SK-N-SH treated with all-trans-retinoic acid at 6 μM for 48 hours (cell line): Measurements from ENCODE around the gene AGPS.
"Not testable (repeated sequence)": the region's sequence is repeated elsewhere in the genome, so short reads cannot be mapped to it uniquely, and the experiment has no call there.

Source experiments
- ATAC-seq: fragments of 200-7000 bp; cut with Tn5 transposase; 3 replicates; pipeline ENCODE4 v1.9.1; 2020; ENCODE audit warnings: mild to moderate bottlenecking, moderate library complexity
- ARNTL ChIP-seq: fragments of 450-650 bp; formaldehyde crosslinking; IDR thresholded peaks from 2 replicates; pipeline ENCODE4 v1.5.0; 2020; ENCODE audit warnings: low read depth, mild to moderate bottlenecking, moderate library complexity, borderline replicate concordance
- BACH2 ChIP-seq: fragments of 250-450 bp; sonication (Bioruptor Pico); IDR thresholded peaks from 2 replicates; pipeline ENCODE4 v1.9.0; 2021; ENCODE audit warnings: mild to moderate bottlenecking, borderline replicate concordance
- ESRRG ChIP-seq: fragments of 250-450 bp; sonication (Bioruptor Pico); IDR thresholded peaks from 2 replicates; pipeline ENCODE4 v1.6.1; 2021; ENCODE audit warnings: mild to moderate bottlenecking
- GLIS3 ChIP-seq: fragments of 250-450 bp; sonication (Bioruptor Pico); IDR thresholded peaks from 2 replicates; pipeline ENCODE4 v1.5.0; 2020; ENCODE audit warnings: mild to moderate bottlenecking, moderate library complexity
- ISL1 ChIP-seq: fragments of 250-450 bp; sonication (Bioruptor Pico); IDR thresholded peaks from 2 replicates; pipeline ENCODE4 v2.1.2; 2022; ENCODE audit warnings: mild to moderate bottlenecking, moderate library complexity
- OSR1 ChIP-seq: fragments of 250-450 bp; sonication (Bioruptor Pico); IDR thresholded peaks from 2 replicates; pipeline ENCODE4 v1.8.0; 2022; ENCODE audit warnings: moderate library complexity, mild to moderate bottlenecking, inconsistent platforms
- RARB ChIP-seq: fragments of 250-450 bp; sonication (Bioruptor Pico); IDR thresholded peaks from 2 replicates; pipeline ENCODE4 v1.8.0; 2021; ENCODE audit warnings: mild to moderate bottlenecking, moderate library complexity
- SNAI2 ChIP-seq: fragments of 250-450 bp; sonication (Bioruptor Pico); IDR thresholded peaks from 2 replicates; pipeline ENCODE4 v1.5.0; 2020; ENCODE audit warnings: mild to moderate bottlenecking, moderate library complexity
- TCF4 ChIP-seq: fragments of 250-450 bp; sonication (Bioruptor Pico); IDR thresholded peaks from 2 replicates; pipeline ENCODE4 v1.8.0; 2021; ENCODE audit warnings: mild to moderate bottlenecking, moderate library complexity, borderline replicate concordance
- TOX ChIP-seq: fragments of 250-450 bp; sonication (Bioruptor Pico); IDR thresholded peaks from 2 replicates; pipeline ENCODE4 v1.8.0; 2021; ENCODE audit warnings: mild to moderate bottlenecking, moderate library complexity, borderline replicate concordance
- ZC3H10 ChIP-seq: fragments of 250-450 bp; sonication (Bioruptor Pico); IDR thresholded peaks from 2 replicates; pipeline ENCODE4 v1.5.1; 2021; ENCODE audit warnings: mild to moderate bottlenecking, moderate library complexity
- ZFP3 ChIP-seq: fragments of 250-450 bp; sonication (Bioruptor Pico); IDR thresholded peaks from 2 replicates; pipeline ENCODE4 v1.5.0; 2020; ENCODE audit warnings: mild to moderate bottlenecking, moderate library complexity
- ZFP30 ChIP-seq: fragments of 450-650 bp; formaldehyde crosslinking; IDR thresholded peaks from 2 replicates; pipeline ENCODE4 v1.5.0; 2022; ENCODE audit warnings: mild to moderate bottlenecking, moderate library complexity
- ZNF8 ChIP-seq: fragments of 450-650 bp; formaldehyde crosslinking; IDR thresholded peaks from 2 replicates; pipeline ENCODE4 v1.5.0; 2020; ENCODE audit warnings: mild to moderate bottlenecking, moderate library complexity
- TF ChIP-seq, protein P1 (sequence below): fragments of 250-450 bp; sonication (Bioruptor Pico); IDR thresholded peaks from 2 replicates; pipeline ENCODE4 v1.5.1; 2021; ENCODE audit warnings: mild to moderate bottlenecking, moderate library complexity
- TF ChIP-seq, protein P2 (sequence below): fragments of 250-450 bp; sonication (Bioruptor Pico); IDR thresholded peaks from 2 replicates; pipeline ENCODE4 v1.5.0; 2020; ENCODE audit warnings: mild to moderate bottlenecking, moderate library complexity
- TF ChIP-seq, protein P3 (sequence below): fragments of 250-450 bp; sonication (Bioruptor Pico); IDR thresholded peaks from 2 replicates; pipeline ENCODE4 v1.8.0; 2020; ENCODE audit warnings: mild to moderate bottlenecking, moderate library complexity, borderline replicate concordance
- TF ChIP-seq, protein P4 (sequence below): fragments of 250-450 bp; sonication (Bioruptor Pico); IDR thresholded peaks from 2 replicates; pipeline ENCODE4 v1.8.0; 2021; ENCODE audit warnings: low read depth, mild to moderate bottlenecking, moderate library complexity, borderline replicate concordance

Gene AGPS

DNA sequence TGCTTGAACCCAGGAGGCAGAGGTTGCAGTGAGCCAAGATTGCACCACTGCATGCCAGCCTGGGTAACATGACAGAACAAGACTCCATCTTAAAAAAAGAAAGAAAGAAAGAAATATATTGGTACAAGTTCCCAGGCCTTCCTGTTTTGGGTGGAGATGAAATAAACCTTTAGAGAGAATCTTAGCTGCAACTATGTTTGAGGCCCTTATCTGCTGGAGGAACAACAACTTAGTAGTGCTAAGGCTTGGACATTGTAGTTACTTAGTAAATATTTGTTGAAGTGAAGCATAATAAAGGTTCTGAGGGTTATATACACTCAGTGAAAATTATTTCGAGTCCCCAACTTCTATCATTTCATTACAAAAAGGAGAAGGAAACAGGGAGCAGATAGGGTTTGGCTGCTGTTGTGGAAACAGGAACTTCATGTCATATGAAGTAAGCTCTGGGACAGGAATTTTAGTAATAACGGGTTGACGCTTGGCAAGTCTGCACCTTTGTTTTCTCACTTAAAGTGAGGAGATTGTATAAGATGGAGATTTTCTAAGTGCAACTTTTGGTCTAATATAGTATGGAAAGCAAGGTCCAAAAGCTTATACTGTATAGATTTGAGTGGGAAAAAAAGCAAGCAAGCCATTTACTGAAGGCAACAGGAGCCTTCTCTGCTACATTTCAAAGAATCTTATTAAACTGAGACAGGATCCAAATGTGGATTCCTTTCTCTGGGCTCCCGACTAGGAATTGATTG, 40.0 kb upstream of the AGPS start (continued):
- TF ChIP-seq, protein P1, sequence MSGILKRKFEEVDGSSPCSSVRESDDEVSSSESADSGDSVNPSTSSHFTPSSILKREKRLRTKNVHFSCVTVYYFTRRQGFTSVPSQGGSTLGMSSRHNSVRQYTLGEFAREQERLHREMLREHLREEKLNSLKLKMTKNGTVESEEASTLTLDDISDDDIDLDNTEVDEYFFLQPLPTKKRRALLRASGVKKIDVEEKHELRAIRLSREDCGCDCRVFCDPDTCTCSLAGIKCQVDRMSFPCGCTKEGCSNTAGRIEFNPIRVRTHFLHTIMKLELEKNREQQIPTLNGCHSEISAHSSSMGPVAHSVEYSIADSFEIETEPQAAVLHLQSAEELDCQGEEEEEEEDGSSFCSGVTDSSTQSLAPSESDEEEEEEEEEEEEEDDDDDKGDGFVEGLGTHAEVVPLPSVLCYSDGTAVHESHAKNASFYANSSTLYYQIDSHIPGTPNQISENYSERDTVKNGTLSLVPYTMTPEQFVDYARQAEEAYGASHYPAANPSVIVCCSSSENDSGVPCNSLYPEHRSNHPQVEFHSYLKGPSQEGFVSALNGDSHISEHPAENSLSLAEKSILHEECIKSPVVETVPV (CRISPR knock-in tag) = no peak
- TF ChIP-seq, protein P2, sequence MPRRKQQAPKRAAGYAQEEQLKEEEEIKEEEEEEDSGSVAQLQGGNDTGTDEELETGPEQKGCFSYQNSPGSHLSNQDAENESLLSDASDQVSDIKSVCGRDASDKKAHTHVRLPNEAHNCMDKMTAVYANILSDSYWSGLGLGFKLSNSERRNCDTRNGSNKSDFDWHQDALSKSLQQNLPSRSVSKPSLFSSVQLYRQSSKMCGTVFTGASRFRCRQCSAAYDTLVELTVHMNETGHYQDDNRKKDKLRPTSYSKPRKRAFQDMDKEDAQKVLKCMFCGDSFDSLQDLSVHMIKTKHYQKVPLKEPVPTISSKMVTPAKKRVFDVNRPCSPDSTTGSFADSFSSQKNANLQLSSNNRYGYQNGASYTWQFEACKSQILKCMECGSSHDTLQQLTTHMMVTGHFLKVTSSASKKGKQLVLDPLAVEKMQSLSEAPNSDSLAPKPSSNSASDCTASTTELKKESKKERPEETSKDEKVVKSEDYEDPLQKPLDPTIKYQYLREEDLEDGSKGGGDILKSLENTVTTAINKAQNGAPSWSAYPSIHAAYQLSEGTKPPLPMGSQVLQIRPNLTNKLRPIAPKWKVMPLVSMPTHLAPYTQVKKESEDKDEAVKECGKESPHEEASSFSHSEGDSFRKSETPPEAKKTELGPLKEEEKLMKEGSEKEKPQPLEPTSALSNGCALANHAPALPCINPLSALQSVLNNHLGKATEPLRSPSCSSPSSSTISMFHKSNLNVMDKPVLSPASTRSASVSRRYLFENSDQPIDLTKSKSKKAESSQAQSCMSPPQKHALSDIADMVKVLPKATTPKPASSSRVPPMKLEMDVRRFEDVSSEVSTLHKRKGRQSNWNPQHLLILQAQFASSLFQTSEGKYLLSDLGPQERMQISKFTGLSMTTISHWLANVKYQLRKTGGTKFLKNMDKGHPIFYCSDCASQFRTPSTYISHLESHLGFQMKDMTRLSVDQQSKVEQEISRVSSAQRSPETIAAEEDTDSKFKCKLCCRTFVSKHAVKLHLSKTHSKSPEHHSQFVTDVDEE = no peak

DNA sequence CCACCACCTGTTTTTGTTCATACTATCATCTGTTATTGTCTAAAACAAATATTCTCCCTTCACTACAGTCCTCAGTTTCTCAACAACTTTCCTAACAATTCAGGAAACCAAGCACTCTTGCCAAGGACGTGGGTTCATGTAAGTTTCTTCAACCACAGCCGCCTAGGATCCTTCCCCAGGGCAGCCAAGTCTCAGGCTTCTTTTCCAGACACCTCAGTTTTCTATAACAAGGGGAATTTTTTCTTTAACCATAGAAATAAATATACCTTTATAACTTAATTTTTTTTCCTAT, 39.4 kb upstream of the AGPS start:
- no peak for TF ChIP-seq BACH2 (CRISPR knock-in tag)
- TF ChIP-seq ISL1 = no peak
- no peak for TF ChIP-seq ZC3H10 (CRISPR knock-in tag)
- no peak for TF ChIP-seq ARNTL (CRISPR knock-in tag)
- TF ChIP-seq, protein P3, sequence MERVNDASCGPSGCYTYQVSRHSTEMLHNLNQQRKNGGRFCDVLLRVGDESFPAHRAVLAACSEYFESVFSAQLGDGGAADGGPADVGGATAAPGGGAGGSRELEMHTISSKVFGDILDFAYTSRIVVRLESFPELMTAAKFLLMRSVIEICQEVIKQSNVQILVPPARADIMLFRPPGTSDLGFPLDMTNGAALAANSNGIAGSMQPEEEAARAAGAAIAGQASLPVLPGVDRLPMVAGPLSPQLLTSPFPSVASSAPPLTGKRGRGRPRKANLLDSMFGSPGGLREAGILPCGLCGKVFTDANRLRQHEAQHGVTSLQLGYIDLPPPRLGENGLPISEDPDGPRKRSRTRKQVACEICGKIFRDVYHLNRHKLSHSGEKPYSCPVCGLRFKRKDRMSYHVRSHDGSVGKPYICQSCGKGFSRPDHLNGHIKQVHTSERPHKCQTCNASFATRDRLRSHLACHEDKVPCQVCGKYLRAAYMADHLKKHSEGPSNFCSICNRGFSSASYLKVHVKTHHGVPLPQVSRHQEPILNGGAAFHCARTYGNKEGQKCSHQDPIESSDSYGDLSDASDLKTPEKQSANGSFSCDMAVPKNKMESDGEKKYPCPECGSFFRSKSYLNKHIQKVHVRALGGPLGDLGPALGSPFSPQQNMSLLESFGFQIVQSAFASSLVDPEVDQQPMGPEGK (CRISPR knock-in tag) = no peak
- ATAC-seq = peak; percentile 47; the same call in 1 of the 3 replicates

DNA sequence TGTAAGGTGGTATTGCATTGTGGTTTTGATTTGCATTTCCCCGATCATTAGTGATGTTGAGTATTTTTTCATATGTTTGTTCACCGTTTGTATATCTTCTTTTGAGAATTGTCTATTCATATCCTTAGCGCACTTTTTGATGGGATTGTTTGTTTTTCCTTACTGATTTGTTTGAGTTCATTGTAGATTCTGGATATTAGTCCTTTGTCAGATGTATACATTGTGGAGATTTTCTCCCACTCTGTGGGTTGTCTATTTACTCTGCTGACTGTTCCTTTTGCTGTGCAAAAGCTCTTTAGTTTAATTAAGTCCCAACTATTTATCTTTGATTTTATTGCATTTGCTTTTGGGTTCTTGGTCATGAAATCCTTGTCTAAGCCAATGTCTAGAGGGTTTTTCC, 38.0 kb upstream of the AGPS start:
- not testable (repeated sequence) for ATAC-seq

DNA sequence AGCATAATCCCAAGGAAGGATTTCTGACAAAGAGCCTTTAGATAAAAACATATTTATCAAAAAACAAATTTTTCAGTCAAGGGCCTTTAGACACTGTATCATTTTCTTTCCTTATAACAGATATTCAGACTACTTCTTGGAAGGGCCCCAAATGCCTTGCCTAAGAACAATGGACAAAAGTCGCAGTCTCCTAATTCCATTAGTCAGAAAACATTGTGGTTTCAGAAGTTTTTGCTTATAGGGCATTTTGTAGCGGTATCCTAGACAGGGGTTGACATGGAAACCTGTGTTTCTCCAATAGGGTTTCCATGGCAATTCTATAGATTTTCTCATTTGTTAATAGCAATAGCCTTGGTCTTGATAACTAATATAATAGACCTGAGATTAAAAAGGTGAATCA, 36.7 kb upstream of the AGPS start:
- no peak for ATAC-seq
- TF ChIP-seq ZC3H10 (CRISPR knock-in tag) (no peak), ZFP3 (no peak), TOX (CRISPR knock-in tag) (no peak), SNAI2 (CRISPR knock-in tag) (no peak), RARB (CRISPR knock-in tag) (no peak), ZNF8 (CRISPR knock-in tag) (no peak), GLIS3 (CRISPR knock-in tag) (no peak)
- TF ChIP-seq, protein P4, sequence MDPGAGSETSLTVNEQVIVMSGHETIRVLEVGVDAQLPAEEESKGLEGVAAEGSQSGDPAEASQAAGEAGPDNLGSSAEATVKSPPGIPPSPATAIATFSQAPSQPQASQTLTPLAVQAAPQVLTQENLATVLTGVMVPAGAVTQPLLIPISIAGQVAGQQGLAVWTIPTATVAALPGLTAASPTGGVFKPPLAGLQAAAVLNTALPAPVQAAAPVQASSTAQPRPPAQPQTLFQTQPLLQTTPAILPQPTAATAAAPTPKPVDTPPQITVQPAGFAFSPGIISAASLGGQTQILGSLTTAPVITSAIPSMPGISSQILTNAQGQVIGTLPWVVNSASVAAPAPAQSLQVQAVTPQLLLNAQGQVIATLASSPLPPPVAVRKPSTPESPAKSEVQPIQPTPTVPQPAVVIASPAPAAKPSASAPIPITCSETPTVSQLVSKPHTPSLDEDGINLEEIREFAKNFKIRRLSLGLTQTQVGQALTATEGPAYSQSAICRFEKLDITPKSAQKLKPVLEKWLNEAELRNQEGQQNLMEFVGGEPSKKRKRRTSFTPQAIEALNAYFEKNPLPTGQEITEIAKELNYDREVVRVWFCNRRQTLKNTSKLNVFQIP = no peak
- TF ChIP-seq, protein P3 (CRISPR knock-in tag) = no peak
- TF ChIP-seq, all 23 proteins: peak for 0

DNA sequence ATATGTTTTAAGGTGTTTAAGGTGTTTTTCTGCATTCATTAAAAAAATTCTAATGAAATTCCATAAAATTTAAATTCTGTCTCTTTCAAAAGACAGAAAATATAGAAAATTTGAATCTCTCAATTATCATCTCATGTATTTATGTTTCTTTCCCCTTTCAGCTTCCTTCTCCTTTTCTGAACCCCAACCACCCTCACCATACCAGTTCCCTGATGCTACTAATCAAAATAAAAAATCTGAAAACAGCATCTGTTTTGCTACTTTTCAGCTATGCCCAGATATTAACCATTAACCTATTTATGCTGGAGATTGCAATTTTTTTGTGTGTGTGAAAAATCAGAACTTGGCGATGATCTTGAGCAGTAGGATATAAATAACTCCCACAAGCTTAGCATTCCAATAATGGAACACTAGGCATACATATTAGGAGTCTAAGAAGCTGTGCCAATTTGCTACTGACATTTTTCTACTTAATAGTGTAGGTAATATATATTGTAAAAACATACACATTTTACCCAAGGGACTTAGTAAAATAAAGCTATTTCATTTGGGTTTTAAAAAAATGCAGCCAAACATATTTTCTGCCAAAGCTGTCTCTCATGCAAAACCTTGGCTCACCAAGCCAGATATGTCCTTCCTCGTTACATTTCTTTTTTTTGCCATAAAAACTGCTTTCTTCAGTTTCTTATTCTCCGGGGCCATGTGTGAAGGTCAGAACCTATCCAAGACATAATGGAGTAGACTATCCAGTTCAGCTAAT, 32.6 kb upstream of the AGPS start:
- TF ChIP-seq GLIS3 (CRISPR knock-in tag) (no peak), ZFP30 (CRISPR knock-in tag) (no peak), ESRRG (no peak), OSR1 (no peak), RARB (CRISPR knock-in tag) (no peak), BACH2 (CRISPR knock-in tag) (no peak), TCF4 (CRISPR knock-in tag) (no peak)
- TF ChIP-seq, protein P3 (CRISPR knock-in tag) = no peak
- TF ChIP-seq, all 23 proteins: peak for 0
- no peak for ATAC-seq
